ENCODE results near the gene IFTAP. TPM values are rescaled to one million over a fixed set of nuclear protein-coding genes. Genes with fewer than 3 reads are reported as not detected.

Gene IFTAP
- total RNA-seq, 4 donors from 2014 or later, result 23.3 to 46.5 (median 26.1) TPM

GRCh38 chr11:36615826-36616225, 21.5 kb downstream of the IFTAP start:
- Histone ChIP-seq H3K36me3 (peaks cover 0 to 5% (median 2%) of the 10 kb centered on the region in 4 donors), H3K4me3 (no peak overlapping the region), H3K9me3 (no peaks in the 10 kb centered on the region), H3K27ac (replicated peaks in 1 of 4) (no peak overlapping the region), H3K27me3 (no peaks in the 10 kb centered on the region), H3K4me1 (peaks cover 15 to 18% (median 17%) of the 10 kb centered on the region in 4 donors)
- TF ChIP-seq POLR2AphosphoS5 (IDR thresholded peaks at IDR 0.05), result no peak
- no peak for TF ChIP-seq CTCF (IDR thresholded peaks at IDR 0.05)
- TF ChIP-seq EP300 (IDR thresholded peaks at IDR 0.05), result no peak
- TF ChIP-seq POLR2A (IDR thresholded peaks at IDR 0.05; ENCODE audit: low read depth), result no peak
- intact Hi-C loops (cut with DNase I), result no loop called here
- no peak for DNase-seq (ENCODE audit: extremely low spot score)
- 77% methylated on average over 3 of the region's 3 CpGs for WGBS

- peaks cover 15 to 18% (median 17%) of the 10 kb centered on the region in 4 donors for H3K4me1 ChIP-seq
- 92% methylated on average over 6 of the region's 6 CpGs for WGBS
- H3K27ac ChIP-seq (replicated peaks in 1 of 4), result no peak overlapping the region
- TF ChIP-seq CTCF (IDR thresholded peaks at IDR 0.05), result no peak
- TF ChIP-seq POLR2AphosphoS5 (IDR thresholded peaks at IDR 0.05), result no peak
- DNase-seq (ENCODE audit: extremely low spot score), result no peak
- no peaks in the 10 kb centered on the region for H3K36me3 ChIP-seq
- intact Hi-C loops (cut with DNase I), result no loop called here
- no peaks in the 10 kb centered on the region for H3K9me3 ChIP-seq
- H3K4me3 ChIP-seq, result no peak overlapping the region
- H3K27me3 ChIP-seq, result no peaks in the 10 kb centered on the region
These were observed 23.5 kb downstream of the IFTAP start for GRCh38 chr11:36617543-36618362.

DNA sequence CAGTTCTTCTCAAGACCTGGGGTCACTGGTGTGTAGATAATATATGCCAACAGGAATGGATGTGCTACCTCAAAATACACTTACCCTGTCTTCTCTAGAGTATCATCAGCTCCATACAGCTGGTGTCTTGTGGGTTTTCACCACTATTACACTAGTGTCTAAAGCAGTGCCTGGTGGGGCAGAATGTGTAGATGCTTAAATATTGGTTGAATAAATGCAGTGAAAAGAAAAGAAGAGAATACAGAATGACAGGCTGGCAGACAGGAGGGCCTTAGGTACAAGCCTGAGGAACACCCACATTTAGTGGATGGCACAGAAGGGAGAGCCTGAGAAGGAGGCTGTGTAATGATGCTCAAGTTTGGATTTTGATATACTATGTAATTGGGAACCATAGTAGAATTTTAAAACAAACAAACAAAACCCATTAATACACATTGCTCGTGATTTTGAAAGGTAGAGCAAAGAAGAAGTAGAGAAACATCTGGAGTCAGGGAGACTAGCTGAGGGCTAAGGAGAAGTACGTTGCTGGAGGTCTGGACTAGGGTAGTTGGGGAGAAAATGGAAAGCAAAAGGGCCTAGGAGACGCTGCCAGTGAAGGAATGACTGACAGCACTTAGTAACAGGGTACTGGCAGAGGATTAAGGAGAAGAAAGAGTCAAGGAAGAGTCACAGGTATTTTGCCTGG, 24.2 kb downstream of the IFTAP start:
- H3K4me3 ChIP-seq, result no peak overlapping the region
- H3K36me3 ChIP-seq, result no peaks in the 10 kb centered on the region
- H3K27me3 ChIP-seq, result no peaks in the 10 kb centered on the region
- H3K27ac ChIP-seq (replicated peaks in 1 of 4), result no peak overlapping the region
- 63% methylated on average over 3 of the region's 3 CpGs for WGBS
- no peak for DNase-seq (ENCODE audit: extremely low spot score)
- no peaks in the 10 kb centered on the region for H3K9me3 ChIP-seq
- intact Hi-C loops (cut with DNase I), result no loop called here
- H3K4me1 ChIP-seq, result peaks cover 15 to 18% (median 17%) of the 10 kb centered on the region in 4 donors
- TF ChIP-seq CTCF (IDR thresholded peaks at IDR 0.05) (no peak), EP300 (IDR thresholded peaks at IDR 0.05) (no peak), POLR2AphosphoS5 (IDR thresholded peaks at IDR 0.05) (no peak), POLR2A (IDR thresholded peaks at IDR 0.05; ENCODE audit: low read depth) (no peak)

DNA sequence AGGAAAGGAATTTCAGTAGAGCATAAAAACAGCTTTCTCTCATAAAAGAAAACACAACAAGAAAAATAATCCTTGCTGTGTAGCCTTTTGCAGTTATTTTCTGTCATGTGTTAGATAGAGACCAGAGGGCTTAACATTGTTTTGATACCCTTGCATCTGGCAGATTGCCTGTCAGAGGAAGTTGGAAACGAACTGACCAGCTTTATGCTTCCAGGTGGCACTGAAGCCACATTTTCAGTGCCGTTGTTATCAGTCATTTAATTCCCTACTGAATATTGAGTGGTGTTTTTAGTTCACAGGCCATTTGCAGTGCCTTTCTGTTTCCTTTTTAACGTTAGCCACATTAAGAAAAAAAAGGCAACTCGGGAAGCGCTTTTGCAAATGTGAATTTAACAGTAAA, 25.2 kb downstream of the IFTAP start:
- no peak for DNase-seq (ENCODE audit: extremely low spot score)
- Histone ChIP-seq H3K27me3 (no peaks in the 10 kb centered on the region), H3K4me1 (peaks cover 15 to 18% (median 17%) of the 10 kb centered on the region in 4 donors), H3K36me3 (no peaks in the 10 kb centered on the region), H3K9me3 (no peaks in the 10 kb centered on the region), H3K4me3 (peak overlapping the region; percentile 5 to 18 (median 12)), H3K27ac (replicated peaks in 1 of 4) (peak overlapping the region in 1 of 4 donors; percentile 4)
- intact Hi-C loops (cut with DNase I), result no loop called here
- TF ChIP-seq POLR2A (IDR thresholded peaks at IDR 0.05; ENCODE audit: low read depth) (no peak), EP300 (IDR thresholded peaks at IDR 0.05) (no peak), POLR2AphosphoS5 (IDR thresholded peaks at IDR 0.05) (no peak), CTCF (IDR thresholded peaks at IDR 0.05) (no peak)
- 25% methylated on average over 5 of the region's 5 CpGs for WGBS
